GM21381 (cell line): ENCODE measurements around the gene ANXA4.
A peak's percentile ranks its signal among the peaks of the same experiment; 100 is the strongest.
"Not testable (repeated sequence)": the region's sequence is repeated elsewhere in the genome, so short reads cannot be mapped to it uniquely, and the experiment has no call there.

Experiments
- ATAC-seq: cut with Tn5 transposase; IDR thresholded peaks from one replicate; pipeline ENCODE4 v1.9.1; 2021; ENCODE audit warnings: mild to moderate bottlenecking, moderate library complexity; ENCODE audit not compliant: unreplicated experiment

ANXA4 gene

DNA sequence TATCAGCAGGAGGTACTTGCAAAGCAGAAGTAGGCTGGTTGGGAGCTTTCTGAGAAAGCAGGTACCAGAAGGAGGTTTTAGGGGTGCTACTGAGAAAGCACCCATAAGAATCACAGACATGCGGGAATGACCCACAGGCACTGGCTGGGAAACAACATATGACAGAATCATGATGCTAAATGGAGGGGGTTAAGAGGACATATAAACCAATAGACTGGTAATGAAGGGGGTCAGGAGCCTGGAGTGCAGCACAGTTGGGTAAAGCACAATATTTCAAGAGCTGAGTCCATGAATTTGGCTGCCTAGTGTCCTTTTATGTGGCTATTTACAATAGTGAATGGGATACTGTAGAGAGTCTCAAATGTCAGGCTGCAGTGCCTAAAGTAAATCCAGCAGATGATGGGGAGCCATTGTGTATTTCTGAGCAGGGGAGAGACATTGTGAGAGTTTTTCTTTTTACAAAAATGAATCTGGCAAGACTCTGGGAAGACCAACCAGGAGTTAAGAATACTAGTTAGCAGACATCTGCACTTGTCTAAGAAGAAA, 59.9 kb downstream of the ANXA4 start:
- ATAC-seq = no peak

DNA sequence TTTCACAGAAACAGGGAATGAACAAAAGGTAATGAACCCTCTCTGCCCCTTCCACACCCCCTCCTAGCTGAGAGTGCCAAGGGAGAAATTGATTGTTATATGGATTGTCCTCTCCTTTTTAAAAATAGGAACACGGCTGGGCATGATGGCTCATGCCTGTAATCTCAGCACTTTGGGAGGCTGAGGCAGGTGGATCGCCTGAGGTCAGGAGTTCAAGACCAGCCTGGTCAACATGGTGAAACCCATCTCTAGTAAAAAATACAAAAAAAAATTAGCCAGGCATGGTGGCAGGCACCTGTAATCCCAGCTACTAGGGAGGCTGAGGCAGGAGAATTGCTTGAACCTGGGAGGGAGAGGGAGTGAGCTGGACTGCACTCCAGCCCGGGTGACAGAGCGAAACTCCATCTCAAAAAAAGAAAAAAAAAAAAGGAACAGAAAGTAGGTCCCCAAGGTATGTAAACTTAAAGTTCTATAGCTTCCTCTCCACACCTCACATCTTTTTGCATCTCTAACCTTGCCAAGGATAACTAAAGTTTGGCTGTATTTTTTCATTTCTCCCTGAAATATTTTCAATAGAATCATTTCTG, 60.9 kb downstream of the ANXA4 start:
- peak; percentile 59 for ATAC-seq

DNA sequence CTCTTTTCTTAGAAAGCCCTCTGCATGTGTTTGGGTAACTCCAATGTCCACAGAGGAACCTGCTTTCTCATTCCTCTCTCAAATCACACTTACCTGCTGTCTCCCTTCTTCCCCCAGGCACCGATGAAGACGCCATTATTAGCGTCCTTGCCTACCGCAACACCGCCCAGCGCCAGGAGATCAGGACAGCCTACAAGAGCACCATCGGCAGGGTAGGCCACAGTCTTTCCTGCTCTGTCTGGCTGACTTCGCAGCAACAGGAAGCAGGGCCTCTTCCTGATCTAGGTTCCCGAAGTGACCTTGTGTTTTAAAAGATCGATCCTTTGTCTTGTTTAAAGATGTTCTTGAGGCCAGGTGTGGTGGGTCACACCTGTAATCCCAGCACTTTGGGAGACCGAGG, 62.5 kb downstream of the ANXA4 start:
- no peak for ATAC-seq

DNA sequence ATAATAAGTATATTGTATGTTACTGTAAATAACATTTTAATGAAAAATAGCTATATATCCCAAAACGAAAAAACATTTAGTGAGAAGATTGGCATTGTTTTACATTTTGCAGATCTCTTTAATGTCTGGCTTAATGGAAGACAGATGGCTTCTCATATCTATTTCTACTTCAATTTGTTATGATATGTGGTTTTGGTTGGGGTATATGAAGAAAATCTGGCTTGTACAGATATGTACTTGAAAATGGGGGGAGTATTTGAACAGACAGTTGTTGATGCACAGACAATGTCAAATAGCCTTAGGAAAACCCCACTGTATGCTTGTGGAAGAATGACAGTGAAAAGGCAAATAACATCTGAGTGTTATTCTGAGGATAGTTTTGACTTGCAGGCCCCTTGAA, 64.0 kb downstream of the ANXA4 start:
- no peak for ATAC-seq

DNA sequence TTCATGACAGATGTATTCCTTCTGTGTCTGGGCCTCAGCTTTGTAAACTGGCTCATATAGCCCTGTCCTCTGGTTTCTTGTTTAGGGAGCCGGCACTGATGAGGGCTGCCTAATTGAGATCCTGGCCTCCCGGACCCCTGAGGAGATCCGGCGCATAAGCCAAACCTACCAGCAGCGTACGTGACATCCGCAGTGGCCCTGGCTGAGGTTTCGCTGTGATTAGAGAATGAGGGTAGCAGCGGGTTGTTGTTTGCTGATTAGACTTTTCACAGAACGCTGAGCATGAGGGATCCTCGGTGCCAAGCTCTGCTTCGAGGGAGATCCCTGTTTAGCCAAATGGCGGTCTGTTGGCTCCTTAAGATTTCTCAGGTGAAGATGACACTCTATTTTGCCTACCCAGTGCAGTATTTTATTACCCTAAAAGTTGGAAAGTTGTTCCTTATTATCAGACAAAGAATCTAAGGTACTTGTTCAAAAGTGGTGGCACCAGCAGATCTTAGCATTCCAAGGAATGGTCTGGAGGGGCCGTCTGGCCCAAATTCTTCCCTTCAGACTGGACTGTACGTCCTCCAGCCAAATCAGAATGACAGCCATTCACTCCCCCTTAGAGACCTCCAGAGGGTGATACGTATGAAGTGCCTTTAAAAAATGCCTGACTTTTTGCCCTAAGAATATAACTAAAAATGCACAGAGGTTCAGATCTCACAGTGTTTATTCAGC, 66.0 kb downstream of the ANXA4 start:
- no peak for ATAC-seq

DNA sequence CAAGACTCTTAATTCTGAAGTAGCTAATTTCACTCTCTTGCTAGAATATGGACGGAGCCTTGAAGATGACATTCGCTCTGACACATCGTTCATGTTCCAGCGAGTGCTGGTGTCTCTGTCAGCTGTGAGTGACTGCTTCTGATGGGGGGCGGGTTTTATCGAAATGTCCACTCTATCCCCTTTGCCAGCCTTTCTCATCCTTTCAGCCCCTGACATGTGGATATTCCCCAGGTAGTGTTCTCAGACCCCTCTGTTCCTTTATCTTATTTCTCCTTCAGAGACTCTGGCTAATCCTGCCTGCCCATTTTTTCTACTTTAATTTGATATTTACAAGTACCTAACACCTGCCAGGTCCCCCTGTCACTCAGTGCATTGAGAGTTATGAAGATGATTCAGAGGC, 68.6 kb downstream of the ANXA4 start:
- ATAC-seq = no peak

DNA sequence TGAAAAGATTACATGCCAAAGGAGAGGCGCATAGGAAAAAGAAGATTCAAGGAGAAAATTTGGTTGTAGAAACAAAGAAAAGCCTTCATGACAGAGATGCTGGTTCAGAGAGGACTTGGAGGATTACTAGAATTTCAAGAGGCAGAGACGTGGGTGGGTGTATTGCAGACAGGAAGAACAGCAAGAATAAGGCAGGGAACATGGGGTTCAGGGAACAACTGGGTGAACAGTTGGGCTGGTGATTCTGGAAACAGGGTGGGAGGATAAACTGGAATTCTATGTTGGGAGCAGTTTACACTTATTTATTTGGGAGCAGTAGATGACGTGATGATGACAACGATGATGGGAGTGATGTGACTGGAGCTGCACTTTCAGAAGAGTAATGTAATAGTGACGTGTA, 69.1 kb downstream of the ANXA4 start:
- no peak for ATAC-seq

DNA sequence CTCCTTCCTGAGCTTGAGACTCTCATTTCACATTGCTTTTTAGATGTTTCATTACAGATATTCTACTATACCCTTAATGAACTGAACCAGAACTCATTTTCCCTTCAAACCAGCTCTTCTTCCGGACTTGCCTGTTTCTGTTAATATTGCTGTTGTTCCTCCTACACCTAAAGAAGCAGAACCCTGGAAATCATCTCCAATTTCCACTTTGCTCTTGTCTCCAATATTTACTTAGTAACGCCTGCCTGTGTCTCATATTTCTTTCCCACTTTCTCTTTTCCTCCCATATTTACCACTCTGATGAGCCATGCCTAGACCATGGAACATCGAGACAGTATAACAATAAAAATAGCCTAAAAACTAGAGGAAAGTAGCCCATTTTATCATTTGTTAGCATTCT, 69.7 kb downstream of the ANXA4 start:
- ATAC-seq = no peak

DNA sequence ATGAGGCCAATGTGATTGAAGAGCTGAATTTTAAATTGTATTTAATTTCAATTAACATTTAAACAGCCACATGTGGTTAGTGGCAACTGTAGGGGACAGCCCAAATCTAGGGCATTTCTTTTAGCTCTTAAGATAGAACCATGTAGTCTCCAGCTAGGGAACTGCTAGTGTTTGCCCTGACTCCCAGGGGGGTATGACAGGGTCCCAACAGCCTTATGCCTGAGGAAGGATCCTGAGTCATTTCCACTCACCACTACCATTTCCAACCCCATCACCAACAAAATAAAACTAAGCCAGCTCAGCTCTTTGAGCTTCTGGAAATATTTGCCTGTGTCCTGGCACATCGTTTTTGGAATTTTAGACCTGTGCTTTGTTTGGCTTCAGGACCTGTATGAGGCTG, 73.8 kb downstream of the ANXA4 start:
- ATAC-seq = no peak

DNA sequence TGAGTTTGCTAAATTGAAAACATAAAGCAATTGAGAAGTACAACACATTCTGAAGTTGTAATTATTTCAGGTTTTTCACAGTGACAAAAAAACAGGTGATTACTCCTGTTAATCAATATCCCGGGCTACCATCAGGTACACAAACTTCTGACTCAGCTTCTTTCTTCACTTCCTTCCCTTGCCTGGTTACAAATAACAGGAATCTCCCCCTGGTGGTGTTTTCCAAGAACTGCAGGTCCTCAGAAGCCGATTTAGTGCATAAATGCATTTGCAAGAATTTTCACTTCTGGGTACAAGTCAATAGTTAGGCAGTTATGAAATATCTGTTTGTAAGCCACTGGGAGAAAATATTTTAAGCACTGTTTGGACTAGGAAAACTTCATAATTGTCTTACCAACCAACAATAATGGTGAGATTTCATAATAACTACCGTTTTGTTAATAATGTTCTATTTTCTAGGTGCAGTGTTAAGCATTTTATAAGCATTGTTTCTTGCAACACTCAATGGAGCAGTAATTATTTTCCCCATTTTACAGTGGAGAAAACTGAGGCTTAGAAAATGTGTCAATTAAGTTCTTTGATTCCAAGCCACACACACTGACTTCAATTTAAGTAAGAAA, 75.1 kb downstream of the ANXA4 start:
- no peak for ATAC-seq

DNA sequence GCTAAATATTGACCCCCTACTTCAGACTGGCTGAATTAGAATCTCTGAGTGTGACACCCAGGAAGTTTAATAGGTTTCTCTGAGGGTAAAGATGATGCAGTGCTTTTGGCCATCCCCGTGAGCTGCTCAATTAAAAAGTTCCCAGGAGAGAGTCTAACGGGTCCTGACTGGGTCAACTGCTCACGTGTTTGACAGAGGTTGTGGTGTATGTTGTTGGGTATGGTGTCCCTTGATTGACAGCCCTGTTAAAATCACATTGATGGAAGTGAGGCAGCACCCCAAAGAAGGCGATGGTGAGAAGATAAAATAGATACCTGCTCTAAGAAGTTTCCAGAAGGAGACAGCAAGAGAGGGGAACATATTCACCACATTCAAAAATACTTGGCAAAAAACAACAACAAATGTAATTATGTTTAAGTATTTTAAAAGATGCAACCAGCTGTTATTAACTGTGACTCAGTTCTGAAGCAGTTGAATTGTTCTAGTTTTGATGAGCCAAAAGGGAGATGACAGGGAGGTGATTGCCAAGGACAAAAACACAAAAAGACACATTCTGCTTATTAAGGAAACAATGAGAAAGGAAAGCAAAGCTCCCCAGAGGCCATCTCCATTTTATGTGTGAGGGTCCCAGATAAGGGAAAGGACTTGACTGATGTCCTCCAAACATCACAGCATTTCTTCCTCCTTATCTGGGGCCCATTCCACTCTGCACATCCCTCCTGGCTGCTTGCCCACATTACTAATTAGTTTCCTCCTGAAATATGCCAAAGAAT, 76.0 kb downstream of the ANXA4 start:
- no peak for ATAC-seq

DNA sequence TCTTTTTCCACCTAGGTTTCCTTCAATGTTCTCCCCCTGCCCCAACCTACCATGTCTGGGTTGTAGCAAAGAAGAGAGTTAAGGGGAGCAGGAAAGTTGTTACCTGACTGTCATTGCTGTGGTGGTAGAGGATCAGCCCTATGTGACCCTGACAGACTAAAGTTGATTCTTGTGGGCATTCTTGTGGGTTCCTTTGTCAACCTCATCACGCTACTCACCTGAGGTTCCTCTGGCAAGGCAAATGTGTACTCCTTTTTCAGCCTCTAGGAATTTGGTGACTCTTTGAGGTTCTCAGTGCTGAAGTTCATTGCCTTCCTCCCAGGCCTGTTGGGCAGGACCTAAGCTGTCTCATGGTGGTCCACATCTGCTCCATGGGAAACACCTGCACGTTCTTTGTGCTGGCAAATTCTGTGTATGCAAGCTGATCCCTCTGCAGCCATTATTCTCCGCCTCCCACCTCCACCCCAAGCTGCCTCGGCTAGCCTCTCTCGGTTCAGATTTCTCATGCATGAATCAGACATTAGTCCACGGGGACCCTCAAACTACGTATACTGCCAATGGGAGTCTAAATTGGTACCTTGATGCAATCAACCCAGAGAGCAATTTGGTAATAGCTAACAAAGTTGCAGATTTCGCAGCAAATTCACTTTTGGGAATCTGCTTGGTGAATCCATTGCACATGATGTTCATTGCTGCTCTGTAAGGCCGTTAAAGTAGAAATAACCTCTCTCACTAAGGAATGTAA, 86.0 kb downstream of the ANXA4 start:
- ATAC-seq = no peak

DNA sequence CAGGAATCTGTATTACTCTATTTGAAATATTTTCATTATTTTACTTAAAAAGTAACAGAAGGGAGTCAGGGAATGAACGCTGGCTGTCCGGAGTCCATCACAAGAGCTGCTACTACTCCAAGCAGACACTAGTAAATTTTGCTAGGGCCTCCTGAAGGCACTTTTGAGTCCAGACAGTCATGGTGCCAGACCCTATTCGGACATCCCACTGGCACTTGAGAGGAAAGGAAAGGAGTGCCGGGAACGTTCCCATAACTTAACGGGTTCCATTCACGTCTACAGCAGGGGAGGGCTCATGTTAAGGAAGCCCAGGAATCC, 87.0 kb downstream of the ANXA4 start:
- no peak for ATAC-seq

DNA sequence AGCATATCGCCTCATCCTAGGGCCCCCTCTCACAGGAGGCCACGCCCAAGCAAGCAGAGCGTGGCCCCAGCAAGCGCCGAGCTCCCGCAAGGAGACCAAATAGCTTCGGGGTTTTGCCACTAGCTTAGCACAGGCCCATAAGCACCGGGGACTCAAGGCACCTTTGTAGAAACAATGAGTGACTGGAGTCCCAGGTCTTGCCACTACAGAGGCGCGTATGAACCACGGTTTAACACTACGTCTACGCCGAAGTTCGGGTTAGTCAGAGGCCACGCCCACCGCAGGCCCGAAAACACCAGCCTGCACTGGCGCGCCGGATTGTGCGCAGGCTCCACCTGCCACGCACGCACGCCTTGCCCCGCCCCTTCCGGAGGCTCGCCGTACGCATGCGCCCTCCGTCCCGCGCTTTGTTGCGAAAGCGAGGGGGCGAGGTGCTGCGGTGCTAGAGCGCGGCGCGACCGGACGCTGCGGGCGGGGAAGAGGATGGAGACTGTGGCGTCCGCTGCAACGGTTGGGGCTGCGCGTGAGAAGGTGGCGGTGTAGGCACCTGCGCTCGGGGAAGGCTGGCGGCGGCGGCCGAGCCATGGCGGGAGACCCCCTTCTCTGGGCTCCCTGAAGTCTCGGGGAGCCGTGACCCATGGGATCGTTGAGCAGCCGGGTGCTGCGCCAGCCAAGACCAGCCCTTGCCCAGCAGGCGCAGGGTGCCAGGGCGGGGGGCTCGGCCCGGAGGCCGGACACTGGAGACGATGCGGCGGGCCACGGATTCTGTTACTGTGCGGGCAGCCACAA, 87.5 kb downstream of the ANXA4 start, which contains the start of gene GMCL1:
Gene GMCL1, plus strand, starts transcription at position 405 of the 789 bp plus-strand sequence. Its CDS starts 233 bp downstream, at position 638.
- peak; percentile 86 for ATAC-seq

DNA sequence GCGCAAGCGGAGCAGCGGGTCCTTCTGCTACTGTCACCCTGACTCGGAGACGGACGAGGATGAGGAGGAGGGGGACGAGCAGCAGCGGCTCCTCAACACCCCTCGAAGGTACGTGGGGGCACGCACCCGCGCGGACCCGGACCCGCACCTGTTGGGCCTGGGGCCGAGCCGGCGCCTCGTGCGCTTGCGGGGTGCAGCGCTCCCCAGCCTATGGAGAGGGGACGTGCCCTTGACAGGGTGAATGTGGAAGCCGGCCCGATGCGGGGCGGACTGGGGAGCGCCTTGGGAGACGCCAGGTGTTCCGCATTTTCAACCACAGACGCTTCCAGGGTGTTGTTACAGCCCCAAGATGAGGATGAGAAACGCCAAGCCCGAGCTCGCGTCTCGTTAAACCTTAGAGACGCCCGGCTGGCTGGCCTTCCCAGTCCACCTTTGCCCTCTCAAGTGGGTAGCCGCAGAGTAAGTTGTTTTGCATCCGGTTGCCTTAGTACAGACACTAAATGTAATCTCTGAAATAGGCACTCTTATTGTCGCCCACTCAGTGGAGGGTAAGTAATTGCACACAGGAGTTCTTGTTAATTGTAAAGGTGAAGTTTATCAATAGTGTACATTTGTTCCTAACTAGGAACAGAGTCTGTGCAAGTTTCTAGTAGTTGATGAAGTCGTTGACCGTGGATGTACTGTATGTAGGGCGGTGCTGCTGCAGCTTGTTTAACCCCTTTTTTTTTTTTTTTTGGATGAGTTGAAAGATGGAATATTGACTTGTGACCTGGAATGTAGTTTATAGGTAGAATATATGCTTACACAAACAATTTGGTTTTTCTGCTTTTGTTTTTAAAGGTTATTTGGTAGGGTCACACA, 88.3 kb downstream of the ANXA4 start:
- peak; percentile 27 for ATAC-seq

DNA sequence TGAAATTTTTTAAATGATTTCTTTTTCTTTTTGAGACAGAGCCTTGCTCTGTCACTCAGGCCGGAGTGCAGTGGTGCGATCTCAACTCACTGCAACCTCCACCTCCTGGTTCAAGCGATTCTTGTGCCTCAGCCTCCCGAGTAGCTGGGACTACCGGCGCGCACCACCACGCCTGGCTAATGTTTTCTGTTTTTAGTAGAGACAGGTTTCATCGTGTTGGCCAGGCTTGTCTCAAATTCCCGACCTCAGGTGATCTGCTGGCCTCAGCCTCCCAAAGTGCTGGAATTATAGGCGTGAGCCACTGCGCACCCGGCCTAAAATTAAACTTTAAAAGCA, 88.9 kb downstream of the ANXA4 start:
- not testable (repeated sequence) for ATAC-seq

DNA sequence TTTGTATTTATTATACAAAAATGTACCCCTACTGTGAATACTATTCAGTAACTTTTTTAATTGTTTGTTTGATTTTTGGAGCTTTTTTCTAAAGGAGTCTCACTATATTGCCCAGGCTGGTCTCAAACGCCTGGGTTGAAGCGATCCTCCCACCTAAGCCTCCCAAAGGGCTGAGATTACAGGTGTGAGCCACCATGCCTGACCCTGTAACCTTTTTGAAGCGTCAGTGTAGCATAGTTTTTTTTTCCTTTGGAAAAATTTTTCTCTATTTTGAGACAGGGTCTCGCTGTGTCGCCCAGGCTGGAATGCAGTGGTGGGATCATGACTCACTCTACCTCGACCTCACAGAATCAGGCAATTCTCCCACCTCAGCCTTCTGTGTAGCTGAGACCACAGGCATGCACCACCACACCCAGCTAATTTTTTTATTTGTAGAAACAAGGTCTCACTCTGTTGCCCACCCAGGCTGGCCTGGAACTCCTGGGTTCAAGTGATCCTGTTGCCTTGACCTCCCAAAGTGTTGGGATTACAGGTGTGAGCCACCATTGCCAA, 89.5 kb downstream of the ANXA4 start:
- no peak for ATAC-seq

DNA sequence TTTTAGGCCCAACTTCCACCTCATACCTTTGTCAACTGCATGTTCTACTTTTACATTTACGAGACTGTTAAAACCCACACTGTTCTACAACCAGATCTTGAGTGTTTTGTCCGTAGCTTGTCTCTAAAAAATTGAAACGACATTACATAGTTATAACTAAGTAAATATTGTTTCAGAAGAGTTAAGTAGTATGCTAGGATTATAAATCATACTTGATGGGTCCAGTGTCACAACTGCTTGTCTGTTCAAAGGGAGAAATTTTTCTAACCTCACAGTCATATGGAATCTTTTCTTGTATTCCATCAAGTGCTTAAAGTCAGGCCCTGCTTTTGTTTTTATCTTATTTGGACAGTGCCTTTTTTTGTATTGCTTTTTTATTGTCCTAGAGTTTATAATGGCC, 91.8 kb downstream of the ANXA4 start:
- ATAC-seq = no peak

DNA sequence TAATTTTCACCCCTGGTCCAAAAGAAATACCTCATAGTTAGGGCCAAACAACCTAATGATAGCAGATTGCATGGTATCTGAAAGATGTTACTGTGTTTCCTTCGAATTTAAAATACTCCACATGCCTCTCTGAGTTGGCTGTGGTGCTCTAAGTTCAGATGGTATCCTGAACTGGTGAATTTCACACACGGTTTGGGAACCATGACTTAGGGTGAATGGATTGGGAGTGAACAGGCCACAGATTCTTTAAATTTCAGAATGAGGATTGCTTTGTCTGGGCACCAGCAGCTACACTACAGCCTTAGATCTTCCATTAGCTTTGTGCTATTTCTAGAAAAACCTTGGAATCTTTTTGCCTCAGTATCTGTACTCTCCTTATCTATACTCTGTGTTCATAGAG, 93.7 kb downstream of the ANXA4 start:
- ATAC-seq = no peak
